ENCODE data around the gene KIF1B.
A peak's percentile ranks its signal among the peaks of the same experiment; 100 is the strongest.

DNA sequence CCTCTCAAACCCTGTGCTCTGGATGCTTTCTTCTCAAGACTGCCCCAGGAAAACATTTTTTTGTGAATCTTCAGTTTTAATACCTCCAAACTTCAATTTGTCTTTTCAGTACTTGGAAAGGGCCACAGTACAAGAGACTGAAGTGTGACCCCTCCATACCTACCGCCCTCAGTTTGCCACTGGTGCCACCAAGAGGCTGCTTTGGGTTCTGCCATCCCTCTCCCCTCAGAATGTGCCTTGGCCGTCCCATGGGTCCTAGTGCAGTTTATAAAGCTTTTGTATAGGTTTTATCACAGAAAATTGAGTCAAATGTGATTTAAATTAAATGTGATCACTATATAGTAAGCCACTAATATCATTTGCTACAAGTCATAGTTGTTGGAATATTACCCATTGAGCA is 127.7 kb downstream of the KIF1B start:
- TF ChIP-seq POLR2A (IDR thresholded peaks at IDR 0.05), result no peak
- peak; percentile 54 to 70 (median 65) for TF ChIP-seq CTCF (IDR thresholded peaks at IDR 0.05)

All from right lobe of liver (tissue), 4 donors.